Spleen (tissue), 11 donors: ENCODE data around the gene RBPMS2. TPM values are rescaled to one million over a fixed set of nuclear protein-coding genes. Genes with fewer than 3 reads are reported as not detected.

ENCODE experiments used
- DNase-seq: peaks from one replicate; pipeline ENCODE4 v3.0.0-alpha.2; 2020
- H3K27ac ChIP-seq, 8 donors: fragments of 200-600 bp; sonication (generic) in 7 of 8; 1 replicate in 4 of 8; 2 replicates in 4 of 8; pipeline versions ENCODE4 v1.5.0 to v1.8.0; 2016 to 2021; ENCODE audit warnings: inconsistent platforms in 4 of 8, mild to moderate bottlenecking in 4 of 8, moderate library complexity in 1 of 8
- H3K27me3 ChIP-seq, 7 donors: fragments of 200-600 bp; sonication (generic) in 6 of 7; replicated peaks in 1 of 7; 1 replicate in 4 of 7; 2 replicates in 3 of 7; pipeline versions ENCODE4 v1.5.0 to v1.8.0; 2016 to 2021; ENCODE audit warnings: inconsistent platforms in 3 of 7, mild to moderate bottlenecking in 1 of 7
- H3K36me3 ChIP-seq, 6 donors: fragments of 200-600 bp; sonication (generic) in 5 of 6; 1 replicate in 4 of 6; 2 replicates in 2 of 6; pipeline versions ENCODE4 v1.5.0 to v1.8.0; 2016 to 2021; ENCODE audit warnings: inconsistent platforms in 2 of 6
- H3K4me1 ChIP-seq, 6 donors: fragments of 200-600 bp; sonication (generic) in 5 of 6; 1 replicate in 3 of 6; 2 replicates in 3 of 6; pipeline versions ENCODE4 v1.5.0 to v1.8.0; 2016 to 2021; ENCODE audit warnings: inconsistent platforms in 3 of 6
- H3K4me3 ChIP-seq, 8 donors: fragments of 200-600 bp; sonication (generic) in 7 of 8; 1 replicate in 4 of 8; 2 replicates in 4 of 8; pipeline versions ENCODE4 v1.5.0 to v1.8.0; 2016 to 2021; ENCODE audit warnings: inconsistent platforms in 4 of 8, mild to moderate bottlenecking in 4 of 8, moderate library complexity in 2 of 8
- H3K9me3 ChIP-seq, 8 donors: fragments of 200-600 bp; sonication (generic) in 7 of 8; 1 replicate in 4 of 8; 2 replicates in 4 of 8; pipeline versions ENCODE4 v1.5.0 to v1.8.0; 2016 to 2021; ENCODE audit warnings: inconsistent platforms in 4 of 8
- CTCF ChIP-seq, 11 experiments: fragments of 200-600 bp in 7 of 11; fragments of 450-650 bp in 4 of 11; sonication (generic) in 4 of 11; IDR thresholded peaks in 8 of 11; conservative IDR thresholded peaks in 3 of 11; 1 replicate in 7 of 11; 2 replicates in 4 of 11; pipeline versions ENCODE4 v1.4.0 to v1.8.0; 2016 to 2021; ENCODE audit warnings: antibody characterized with exemption in 11 of 11, inconsistent platforms in 4 of 11, mild to moderate bottlenecking in 1 of 11
- POLR2A ChIP-seq, 3 donors: fragments of 450-650 bp; IDR thresholded peaks; one replicate each; pipeline ENCODE4 v1.5.1; 2017; ENCODE audit warnings: antibody characterized with exemption in 3 of 3, mild to moderate bottlenecking in 1 of 3
- POLR2AphosphoS5 ChIP-seq, 3 donors: sonication (generic); formaldehyde crosslinking; IDR thresholded peaks; one replicate each; pipeline ENCODE4 v1.5.1; 2017; ENCODE audit warnings: antibody characterized with exemption in 3 of 3
- WGBS, 5 donors: extraction: QIAGEN DNeasy Blood & Tissue Kit in 3 of 5; methylation state at CpG; one replicate each; pipeline versions ENCODE4 v1.1.5 to v1.1.7; 2013 to 2018; 5-methylcytosine and 5-hydroxymethylcytosine counted together
- intact Hi-C: fragments of 100-400 bp; cut with DNase I; formaldehyde crosslinking; loops from one replicate; pipeline ENCODE4 v1.15.0; 2023; ENCODE audit warnings: low total_unique reads
- polyA plus RNA-seq, 3 donors: library from polyadenylated mRNA; stranded (reverse); fragments of 200-250 nt; gene quantifications; one replicate each; pipeline ENCODE4 v1.2.1, GENCODE V29; 2013
- total RNA-seq, 7 donors: library from RNA; depleted of rRNA in 3 of 7; stranded (reverse); fragments of >200 nt in 3 of 7; fragmentation: NEBNext Ultra II Directional in 4 of 7; extraction: Animal tissue kit (Norgen Biotek cat#: 25700) in 4 of 7; gene quantifications; one replicate each; pipeline versions ENCODE4 v1.1.0 to v1.2.1, GENCODE V29; 2016 to 2021
- donor health status: healthy with polysubstance abuse.
- donor health status: DM: no; HTN: no; CAD: no; lungs with moderate emphysema.
- donor health status: DM: no; HTN: no; CAD: no.
- donor health status: Bipolar disorder and iron deficiency.
- donor health status: healthy.
- donor health status: DM: no; HTN: no; CAD: no.
- donor health status: DM: yes; HTN: yes; CAD: no.

Gene RBPMS2
- total and polyA plus RNA-seq, 10 donors = 1.0 to 6.0 (median 2.7) TPM

GRCh38 chr15:64717735-64718495, 57.5 kb downstream of the RBPMS2 start:
- intact Hi-C loops = no loop called here
- Histone ChIP-seq H3K9me3 (no peaks in the 10 kb centered on the region), H3K4me3 (peak overlapping the region in 1 of 8 donors; percentile 31), H3K4me1 (peaks cover 0 to 15% (median 10%) of the 10 kb centered on the region in 6 donors), H3K27me3 (no peaks in the 10 kb centered on the region), H3K36me3 (no peaks in the 10 kb centered on the region), H3K27ac (peak overlapping the region; percentile 19 to 71 (median 54))
- 42 to 54% (median 48%) methylated on average over 18 of the region's 18 CpGs for WGBS, 5 donors
- TF ChIP-seq POLR2AphosphoS5 (IDR thresholded peaks at IDR 0.05) (no peak), CTCF (IDR thresholded peaks at IDR 0.05 in 8 of 11, conservative IDR thresholded peaks at IDR 0.05 in 3 of 11) (no peak), POLR2A (IDR thresholded peaks at IDR 0.05) (no peak)
- DNase-seq = peak; percentile 41

GRCh38 chr15:64717130-64717529, 58.3 kb downstream of the RBPMS2 start:
- intact Hi-C loops = no loop called here
- 79 to 87% (median 83%) methylated on average over 7 of the region's 7 CpGs for WGBS, 5 donors
- no peaks in the 10 kb centered on the region for H3K36me3 ChIP-seq
- TF ChIP-seq CTCF (IDR thresholded peaks at IDR 0.05 in 8 of 11, conservative IDR thresholded peaks at IDR 0.05 in 3 of 11) (no peak), POLR2A (IDR thresholded peaks at IDR 0.05) (no peak), POLR2AphosphoS5 (IDR thresholded peaks at IDR 0.05) (no peak)
- peaks cover 0 to 15% (median 10%) of the 10 kb centered on the region in 6 donors for H3K4me1 ChIP-seq
- peak; percentile 30 for DNase-seq
- H3K9me3 ChIP-seq = no peaks in the 10 kb centered on the region
- peak overlapping the region in 6 of 8 donors; percentile 51 to 71 (median 60) for H3K27ac ChIP-seq
- no peak overlapping the region for H3K4me3 ChIP-seq
- no peaks in the 10 kb centered on the region for H3K27me3 ChIP-seq

- Histone ChIP-seq H3K9me3 (no peaks in the 10 kb centered on the region), H3K27me3 (no peaks in the 10 kb centered on the region), H3K4me1 (peaks cover 0 to 15% (median 10%) of the 10 kb centered on the region in 6 donors), H3K27ac (no peak overlapping the region), H3K36me3 (no peaks in the 10 kb centered on the region), H3K4me3 (no peak overlapping the region)
- intact Hi-C loops = no loop called here
- DNase-seq = no peak
- 73 to 94% (median 90%) methylated on average over 2 of the region's 2 CpGs for WGBS, 5 donors
- no peak for TF ChIP-seq CTCF (IDR thresholded peaks at IDR 0.05 in 8 of 11, conservative IDR thresholded peaks at IDR 0.05 in 3 of 11)
- TF ChIP-seq POLR2A (IDR thresholded peaks at IDR 0.05) = no peak
- TF ChIP-seq POLR2AphosphoS5 (IDR thresholded peaks at IDR 0.05) = no peak
Measured at GRCh38 chr15:64716452-64716851, 58.9 kb downstream of the RBPMS2 start.

GRCh38 chr15:64713592-64713991, 61.8 kb downstream of the RBPMS2 start:
- DNase-seq = peak; percentile 6
- WGBS, 5 donors = 86 to 94% (median 90%) methylated on average over 6 of the region's 6 CpGs
- intact Hi-C loops = no loop called here
- Histone ChIP-seq H3K27ac (no peak overlapping the region), H3K4me3 (no peak overlapping the region), H3K9me3 (no peaks in the 10 kb centered on the region), H3K4me1 (peaks cover 0 to 15% (median 9%) of the 10 kb centered on the region in 6 donors), H3K27me3 (no peaks in the 10 kb centered on the region), H3K36me3 (no peaks in the 10 kb centered on the region)
- no peak for TF ChIP-seq POLR2A (IDR thresholded peaks at IDR 0.05)
- no peak for TF ChIP-seq CTCF (IDR thresholded peaks at IDR 0.05 in 8 of 11, conservative IDR thresholded peaks at IDR 0.05 in 3 of 11)
- TF ChIP-seq POLR2AphosphoS5 (IDR thresholded peaks at IDR 0.05) = no peak
